ENCODE data around the gene FGD2. TPM values are rescaled to one million over a fixed set of nuclear protein-coding genes. Genes with fewer than 3 reads are reported as not detected.

Gene FGD2
- total RNA-seq, 1 experiment from 2014 or later = 0.10 TPM

DNA sequence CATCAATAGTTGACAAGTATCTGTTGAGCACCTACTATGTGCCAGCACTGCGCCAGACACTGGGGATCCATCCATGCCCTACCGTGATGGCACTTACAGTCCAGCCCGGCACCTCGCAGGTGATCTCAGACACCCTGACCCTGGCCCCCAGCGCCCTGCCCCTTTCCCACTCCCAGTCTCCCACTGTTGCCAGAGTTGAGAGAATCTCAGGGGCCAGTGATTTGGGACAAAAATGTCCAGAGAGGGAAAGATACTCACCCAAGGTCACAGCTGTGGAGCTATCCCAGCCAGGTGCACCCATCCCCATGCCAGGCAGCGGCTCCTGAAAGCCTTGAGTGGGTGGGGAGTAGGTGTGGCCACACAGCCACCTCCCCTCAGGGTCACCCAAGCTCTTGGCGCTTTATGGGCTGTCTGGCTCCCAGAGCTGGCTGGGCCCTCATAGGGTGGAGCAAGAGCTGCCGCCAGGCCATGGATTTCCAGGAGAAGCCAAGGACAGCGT, 47.6 kb upstream of the FGD2 start:
- CTCF ChIA-PET = no interaction called here
- H3K36me3 ChIP-seq (ENCODE audit: control insufficient read depth in 1 of 2, insufficient read depth in 2 of 2, low read length in 2 of 2) = no peaks in the 10 kb centered on the region
- RAD21 ChIA-PET (ENCODE audit: low non-redundant PET in 1 of 2, low total read pairs in 2 of 2, uncharacterized antibody in 2 of 2, unreplicated experiment in 2 of 2) = no interaction called here
- POLR2A ChIA-PET = no interaction called here
- DNase-seq (ENCODE audit: low read depth, low spot score) (no peak), ATAC-seq (no peak)
- H3K79me2 ChIP-seq (ENCODE audit: insufficient read depth, low read length) = no peaks in the 10 kb centered on the region
- no peak overlapping the region for H3K9ac ChIP-seq (ENCODE audit: low read length)
- H3K27ac ChIP-seq (ENCODE audit: low read depth, low read length) = no peak overlapping the region
- H3K9me2 ChIP-seq (ENCODE audit: insufficient read depth) = no peaks in the 10 kb centered on the region
- no peak overlapping the region for H3K4me2 ChIP-seq (ENCODE audit: low read length)
- intact Hi-C loops (cut with micrococcal nuclease) = no loop called here
- H3K27me3 ChIP-seq (ENCODE audit: insufficient read depth, low read length) = no peaks in the 10 kb centered on the region
- no peak overlapping the region for H2AFZ ChIP-seq (ENCODE audit: low read depth, low read length, poor library complexity, severe bottlenecking)
- TF ChIP-seq, protein P1, sequence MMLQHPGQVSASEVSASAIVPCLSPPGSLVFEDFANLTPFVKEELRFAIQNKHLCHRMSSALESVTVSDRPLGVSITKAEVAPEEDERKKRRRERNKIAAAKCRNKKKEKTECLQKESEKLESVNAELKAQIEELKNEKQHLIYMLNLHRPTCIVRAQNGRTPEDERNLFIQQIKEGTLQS (IDR thresholded peaks at IDR 0.05) = no peak
- TF ChIP-seq RAD21 (IDR thresholded peaks at IDR 0.05; ENCODE audit: low read depth) = no peak
- TF ChIP-seq SIN3A (IDR thresholded peaks at IDR 0.05; ENCODE audit: low read depth) = no peak
- TF ChIP-seq, protein P2, sequence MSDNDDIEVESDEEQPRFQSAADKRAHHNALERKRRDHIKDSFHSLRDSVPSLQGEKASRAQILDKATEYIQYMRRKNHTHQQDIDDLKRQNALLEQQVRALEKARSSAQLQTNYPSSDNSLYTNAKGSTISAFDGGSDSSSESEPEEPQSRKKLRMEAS (IDR thresholded peaks at IDR 0.05) = no peak
- TF ChIP-seq, protein P3, sequence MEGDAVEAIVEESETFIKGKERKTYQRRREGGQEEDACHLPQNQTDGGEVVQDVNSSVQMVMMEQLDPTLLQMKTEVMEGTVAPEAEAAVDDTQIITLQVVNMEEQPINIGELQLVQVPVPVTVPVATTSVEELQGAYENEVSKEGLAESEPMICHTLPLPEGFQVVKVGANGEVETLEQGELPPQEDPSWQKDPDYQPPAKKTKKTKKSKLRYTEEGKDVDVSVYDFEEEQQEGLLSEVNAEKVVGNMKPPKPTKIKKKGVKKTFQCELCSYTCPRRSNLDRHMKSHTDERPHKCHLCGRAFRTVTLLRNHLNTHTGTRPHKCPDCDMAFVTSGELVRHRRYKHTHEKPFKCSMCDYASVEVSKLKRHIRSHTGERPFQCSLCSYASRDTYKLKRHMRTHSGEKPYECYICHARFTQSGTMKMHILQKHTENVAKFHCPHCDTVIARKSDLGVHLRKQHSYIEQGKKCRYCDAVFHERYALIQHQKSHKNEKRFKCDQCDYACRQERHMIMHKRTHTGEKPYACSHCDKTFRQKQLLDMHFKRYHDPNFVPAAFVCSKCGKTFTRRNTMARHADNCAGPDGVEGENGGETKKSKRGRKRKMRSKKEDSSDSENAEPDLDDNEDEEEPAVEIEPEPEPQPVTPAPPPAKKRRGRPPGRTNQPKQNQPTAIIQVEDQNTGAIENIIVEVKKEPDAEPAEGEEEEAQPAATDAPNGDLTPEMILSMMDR (IDR thresholded peaks at IDR 0.05 in 2 of 3, conservative IDR thresholded peaks at IDR 0.05 in 1 of 3; ENCODE audit: borderline replicate concordance in 1 of 3, insufficient read depth in 1 of 3, low read depth in 2 of 3, low read length in 2 of 3) = no peak
- TF ChIP-seq CBX3 (IDR thresholded peaks at IDR 0.05; ENCODE audit: low read depth) = no peak
- no peak for TF ChIP-seq CEBPB (IDR thresholded peaks at IDR 0.05; ENCODE audit: low read depth)
- TF ChIP-seq POLR2A (IDR thresholded peaks at IDR 0.05; ENCODE audit: borderline replicate concordance, extremely low read depth, insufficient read depth, insufficient read length) = no peak
- no peak for TF ChIP-seq TCF7L2 (IDR thresholded peaks at IDR 0.05; ENCODE audit: borderline replicate concordance, extremely low read depth, insufficient read depth, insufficient read length)
- no peak for TF ChIP-seq SRF (IDR thresholded peaks at IDR 0.05; ENCODE audit: low read depth)
- no peak for TF ChIP-seq YY1 (IDR thresholded peaks at IDR 0.05; ENCODE audit: extremely low read depth, insufficient replicate concordance, low read depth, low read length)
- TF ChIP-seq ZFX (IDR thresholded peaks at IDR 0.05) = no peak
- no peak for TF ChIP-seq JUND (IDR thresholded peaks at IDR 0.05)
- TF ChIP-seq ELF1 (IDR thresholded peaks at IDR 0.05; ENCODE audit: borderline replicate concordance, low read depth) = no peak
- TF ChIP-seq, protein P4, sequence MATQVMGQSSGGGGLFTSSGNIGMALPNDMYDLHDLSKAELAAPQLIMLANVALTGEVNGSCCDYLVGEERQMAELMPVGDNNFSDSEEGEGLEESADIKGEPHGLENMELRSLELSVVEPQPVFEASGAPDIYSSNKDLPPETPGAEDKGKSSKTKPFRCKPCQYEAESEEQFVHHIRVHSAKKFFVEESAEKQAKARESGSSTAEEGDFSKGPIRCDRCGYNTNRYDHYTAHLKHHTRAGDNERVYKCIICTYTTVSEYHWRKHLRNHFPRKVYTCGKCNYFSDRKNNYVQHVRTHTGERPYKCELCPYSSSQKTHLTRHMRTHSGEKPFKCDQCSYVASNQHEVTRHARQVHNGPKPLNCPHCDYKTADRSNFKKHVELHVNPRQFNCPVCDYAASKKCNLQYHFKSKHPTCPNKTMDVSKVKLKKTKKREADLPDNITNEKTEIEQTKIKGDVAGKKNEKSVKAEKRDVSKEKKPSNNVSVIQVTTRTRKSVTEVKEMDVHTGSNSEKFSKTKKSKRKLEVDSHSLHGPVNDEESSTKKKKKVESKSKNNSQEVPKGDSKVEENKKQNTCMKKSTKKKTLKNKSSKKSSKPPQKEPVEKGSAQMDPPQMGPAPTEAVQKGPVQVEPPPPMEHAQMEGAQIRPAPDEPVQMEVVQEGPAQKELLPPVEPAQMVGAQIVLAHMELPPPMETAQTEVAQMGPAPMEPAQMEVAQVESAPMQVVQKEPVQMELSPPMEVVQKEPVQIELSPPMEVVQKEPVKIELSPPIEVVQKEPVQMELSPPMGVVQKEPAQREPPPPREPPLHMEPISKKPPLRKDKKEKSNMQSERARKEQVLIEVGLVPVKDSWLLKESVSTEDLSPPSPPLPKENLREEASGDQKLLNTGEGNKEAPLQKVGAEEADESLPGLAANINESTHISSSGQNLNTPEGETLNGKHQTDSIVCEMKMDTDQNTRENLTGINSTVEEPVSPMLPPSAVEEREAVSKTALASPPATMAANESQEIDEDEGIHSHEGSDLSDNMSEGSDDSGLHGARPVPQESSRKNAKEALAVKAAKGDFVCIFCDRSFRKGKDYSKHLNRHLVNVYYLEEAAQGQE (IDR thresholded peaks at IDR 0.05; ENCODE audit: low read depth) = no peak
- no peak for TF ChIP-seq EGR1 (IDR thresholded peaks at IDR 0.05; ENCODE audit: low read depth)
- TF ChIP-seq EZH2 (IDR thresholded peaks at IDR 0.05) = no peak
- no peak for TF ChIP-seq ZNF274 (IDR thresholded peaks at IDR 0.05; ENCODE audit: low read depth, low read length)
- no peaks in the 10 kb centered on the region for H3K9me3 ChIP-seq (ENCODE audit: control insufficient read depth in 1 of 2, insufficient read depth in 1 of 2, low read depth in 1 of 2, low read length in 2 of 2)
- no peaks in the 10 kb centered on the region for H4K20me1 ChIP-seq (ENCODE audit: insufficient read depth)
- no TSS peak for BruUV-seq (replicated peaks)
- H3K4me1 ChIP-seq (ENCODE audit: control insufficient read depth in 1 of 2, insufficient read depth in 2 of 2, low read length in 2 of 2) = peaks cover 11 to 46% of the 10 kb centered on the region in 2 experiments
- H3K4me3 ChIP-seq (replicated peaks in 1 of 2; ENCODE audit: low read depth in 1 of 2, low read length in 2 of 2) = no peak overlapping the region
